Effector CD8-positive, alpha-beta T cell (primary cell): Measurements from ENCODE around the gene UBR1.

ENCODE experiments used
- DNase-seq: peaks from one replicate; lab custom pipeline; 2025; lab: John Stamatoyannopoulos, UW

The UBR1 gene

DNA sequence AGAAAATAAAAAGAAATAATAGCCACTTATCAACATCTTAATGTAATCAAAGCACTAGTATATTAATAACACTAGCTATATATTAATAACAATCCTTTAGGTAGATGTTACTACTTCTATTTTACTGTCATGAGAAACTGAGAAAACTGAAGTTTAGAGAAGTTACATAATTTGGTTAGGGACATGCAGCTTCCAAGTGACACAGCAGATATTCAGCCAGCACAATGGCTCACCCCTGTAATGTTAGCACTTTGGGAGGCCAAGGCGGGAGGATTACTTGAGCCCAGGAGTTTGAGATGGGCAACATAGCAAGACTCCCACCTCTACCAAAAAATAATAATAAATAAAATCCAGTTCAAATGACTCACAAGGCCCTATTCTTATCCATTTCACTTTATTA, 1.9 kb upstream of the UBR1 start:
- no peak for DNase-seq

DNA sequence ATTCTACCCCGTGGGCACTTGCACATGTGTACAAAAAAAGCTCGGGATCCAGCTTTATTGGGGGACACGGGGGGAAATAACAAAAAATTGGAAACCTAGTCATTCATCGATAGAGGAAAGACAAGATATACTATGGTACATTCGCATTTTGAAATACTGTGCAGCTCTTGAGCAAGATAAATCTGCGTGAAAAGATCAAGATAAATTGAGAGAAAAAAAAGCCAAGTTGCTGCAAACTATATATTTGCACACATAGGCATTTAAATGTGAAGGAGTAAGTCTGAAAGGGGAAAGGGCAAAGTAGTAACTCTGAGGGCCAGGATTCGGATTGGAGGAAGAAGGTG, 620 bp upstream of the UBR1 start:
- DNase-seq, result no peak

DNA sequence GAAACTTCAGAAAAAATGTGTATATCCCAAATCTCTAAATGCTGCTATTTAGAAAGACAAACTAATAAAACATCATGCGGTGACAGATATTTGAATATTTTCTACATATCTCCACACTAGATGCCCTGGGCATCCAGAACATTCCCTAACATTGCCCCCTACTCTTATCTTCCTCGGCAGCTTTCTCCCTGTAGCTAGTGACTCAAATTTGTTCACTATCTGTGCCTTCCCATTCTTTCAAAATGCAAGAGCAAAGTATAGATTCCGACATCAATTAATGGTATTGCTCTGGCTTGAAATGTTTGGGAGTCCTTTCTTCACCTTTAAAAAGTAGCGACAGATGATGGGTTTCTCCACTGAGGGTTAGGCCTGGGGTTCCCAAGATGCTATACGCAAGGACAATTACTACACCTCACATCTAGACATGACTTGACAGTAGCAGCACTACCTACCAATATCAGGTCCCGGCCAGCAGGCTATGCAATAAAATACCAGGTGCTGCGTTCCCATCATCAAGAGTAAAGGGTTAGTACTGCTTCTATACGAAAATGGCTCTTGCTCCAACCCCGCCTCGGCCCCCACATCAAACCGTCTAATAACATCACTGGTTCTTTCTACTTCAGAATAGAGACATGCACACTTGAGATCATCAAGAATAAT, 631 bp downstream of the UBR1 start:
- no peak for DNase-seq

- no peak for DNase-seq
These were observed 1.4 kb downstream of the UBR1 start for GRCh38 chr15:43104426-43104825.

DNA sequence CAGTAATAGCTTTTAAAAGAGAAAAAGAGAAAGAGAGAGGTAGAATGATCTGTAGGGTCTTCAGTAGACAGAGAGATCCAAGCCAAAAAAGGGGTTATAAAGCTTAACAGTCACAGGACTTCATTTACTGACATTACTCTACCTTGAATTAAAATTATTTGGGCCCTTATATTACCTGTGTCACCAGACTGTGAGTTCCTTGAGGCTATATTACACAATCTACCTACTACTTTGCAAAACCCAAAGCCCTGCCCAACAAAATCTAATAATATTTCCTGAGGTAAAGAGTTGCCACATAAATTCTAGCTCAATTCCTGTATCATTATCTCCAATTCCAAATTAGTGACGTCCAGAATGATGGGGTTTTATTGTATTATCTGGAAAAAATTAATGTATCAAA, 1.9 kb downstream of the UBR1 start:
- DNase-seq, result no peak

- DNase-seq, result no peak
These were observed 3.7 kb downstream of the UBR1 start for GRCh38 chr15:43102187-43102586.

GRCh38 chr15:43100971-43101370, 4.9 kb downstream of the UBR1 start:
- DNase-seq, result no peak

GRCh38 chr15:43099105-43099845, 6.6 kb downstream of the UBR1 start:
- DNase-seq, result no peak

GRCh38 chr15:43096411-43096810, 9.4 kb downstream of the UBR1 start:
- DNase-seq, result no peak

- DNase-seq, result no peak
These were observed 10.0 kb downstream of the UBR1 start for GRCh38 chr15:43095708-43096347.

- no peak for DNase-seq
These were observed 10.6 kb downstream of the UBR1 start for GRCh38 chr15:43095243-43095642.

- DNase-seq, result no peak
These were observed 11.3 kb downstream of the UBR1 start for GRCh38 chr15:43094416-43095030.

DNA sequence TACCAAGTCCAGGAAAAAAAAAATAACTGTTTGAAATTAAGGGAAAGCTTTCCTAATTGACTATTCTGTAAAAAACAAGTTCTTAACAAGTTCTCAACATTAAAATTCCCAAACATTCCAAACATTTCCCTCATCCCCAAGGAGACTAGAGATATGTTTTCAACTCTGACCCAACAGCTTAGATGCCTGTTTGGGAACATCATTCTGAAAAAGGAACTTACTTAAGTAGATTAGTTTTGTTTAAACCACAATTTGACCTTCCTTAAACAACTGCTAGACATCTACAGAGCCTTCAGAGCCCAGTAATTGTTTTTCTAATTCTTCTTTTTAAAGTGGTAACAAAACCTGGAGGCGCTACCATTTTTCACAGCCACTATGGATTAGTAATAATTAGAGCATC, 12.8 kb downstream of the UBR1 start:
- no peak for DNase-seq

DNA sequence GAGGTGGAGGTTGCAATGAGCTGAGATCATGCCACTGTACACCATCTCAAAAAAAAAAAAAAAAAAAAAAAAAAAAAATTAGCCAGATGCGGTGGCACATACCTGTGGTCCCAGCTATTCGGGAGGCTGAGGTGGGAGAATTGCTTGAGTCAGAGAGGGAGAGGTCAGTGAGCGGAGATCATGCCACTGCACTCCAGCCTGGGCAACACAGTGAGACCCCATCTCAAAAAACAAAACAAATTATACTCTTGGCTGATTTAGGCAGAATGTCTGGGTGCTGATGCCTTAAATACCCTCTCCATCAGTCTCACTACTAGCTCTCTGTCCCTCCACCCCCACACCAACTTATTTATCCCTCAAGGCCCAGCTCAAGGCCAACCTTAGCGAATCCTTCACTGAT, 14.0 kb downstream of the UBR1 start:
- DNase-seq, result no peak

DNA sequence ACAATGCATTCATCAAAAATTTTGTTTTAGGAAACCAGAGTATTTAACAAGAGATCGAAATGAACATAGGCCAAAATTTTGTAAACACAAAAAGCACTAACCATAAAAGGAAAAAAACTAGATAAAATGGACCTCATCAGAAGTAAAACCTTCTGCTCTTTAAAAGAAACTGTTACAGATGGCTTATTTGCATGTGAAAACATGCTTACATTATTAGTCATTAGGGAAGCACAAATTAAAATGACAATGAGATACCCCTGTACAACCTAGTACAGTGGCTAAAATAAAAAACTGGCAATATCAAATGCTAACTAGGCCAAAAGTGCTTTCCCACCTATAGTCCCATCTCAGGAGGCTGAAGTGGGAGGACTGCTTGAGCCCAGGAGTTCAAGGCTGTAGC, 19.3 kb downstream of the UBR1 start:
- DNase-seq, result no peak

DNA sequence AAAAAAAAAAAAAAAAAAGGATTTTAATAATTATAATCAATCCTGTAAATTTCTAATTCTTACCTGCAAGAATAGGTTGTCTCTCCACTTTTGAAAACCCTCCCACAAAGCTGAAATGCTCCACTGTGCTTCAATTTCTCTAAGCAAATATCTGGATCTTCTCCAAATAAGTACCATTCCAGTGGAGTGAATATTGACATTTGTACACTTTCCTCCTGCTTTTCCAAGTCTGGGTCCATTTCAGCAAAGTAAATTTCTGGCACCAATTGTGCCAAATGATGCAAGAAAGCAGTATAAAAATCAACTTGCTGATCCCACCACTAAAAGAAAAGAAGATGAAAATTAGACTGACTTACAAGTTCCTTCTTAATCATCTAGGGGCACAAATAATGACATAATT, 19.9 kb downstream of the UBR1 start:
- no peak for DNase-seq

GRCh38 chr15:43082509-43082908, 23.3 kb downstream of the UBR1 start:
- DNase-seq, result no peak

DNA sequence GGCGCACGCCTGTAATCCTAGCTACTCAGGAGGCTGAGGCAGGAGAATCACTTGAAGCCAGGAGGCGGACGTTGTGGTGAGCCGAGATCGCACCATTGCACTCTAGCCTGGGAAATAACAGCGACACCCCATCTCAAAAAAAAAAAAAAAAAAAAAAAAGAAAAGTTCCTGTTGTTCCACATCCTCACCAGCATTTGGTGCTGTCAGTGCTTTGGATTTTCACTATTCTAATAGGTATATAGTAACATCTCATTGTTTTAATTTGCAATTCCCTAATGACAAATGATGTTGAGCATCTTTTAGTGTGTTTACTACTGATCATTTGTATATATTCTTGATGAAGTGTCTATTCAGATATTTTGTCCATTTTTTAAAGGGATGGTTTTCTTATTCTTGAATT, 24.6 kb downstream of the UBR1 start:
- DNase-seq, result no peak

GRCh38 chr15:43071451-43071850, 34.4 kb downstream of the UBR1 start:
- no peak for DNase-seq

DNA sequence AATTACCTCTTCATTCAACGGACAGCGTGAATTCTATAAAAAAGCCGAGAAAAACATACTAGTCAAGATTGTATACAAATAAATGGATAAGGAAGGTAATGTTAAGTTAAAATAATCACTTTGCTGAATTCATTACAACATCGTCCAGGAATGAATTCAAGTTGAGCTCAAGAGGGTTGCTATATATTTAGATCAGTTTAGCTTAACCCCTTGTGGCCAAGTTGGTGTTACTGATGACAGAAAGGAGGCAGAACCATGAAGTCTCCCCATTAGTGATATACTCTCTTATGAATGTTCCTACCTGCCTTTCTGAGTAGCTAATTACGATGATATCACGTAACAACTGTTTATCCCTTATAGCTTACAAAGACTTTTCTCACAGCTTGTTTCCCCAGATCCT, 34.9 kb downstream of the UBR1 start:
- no peak for DNase-seq

DNA sequence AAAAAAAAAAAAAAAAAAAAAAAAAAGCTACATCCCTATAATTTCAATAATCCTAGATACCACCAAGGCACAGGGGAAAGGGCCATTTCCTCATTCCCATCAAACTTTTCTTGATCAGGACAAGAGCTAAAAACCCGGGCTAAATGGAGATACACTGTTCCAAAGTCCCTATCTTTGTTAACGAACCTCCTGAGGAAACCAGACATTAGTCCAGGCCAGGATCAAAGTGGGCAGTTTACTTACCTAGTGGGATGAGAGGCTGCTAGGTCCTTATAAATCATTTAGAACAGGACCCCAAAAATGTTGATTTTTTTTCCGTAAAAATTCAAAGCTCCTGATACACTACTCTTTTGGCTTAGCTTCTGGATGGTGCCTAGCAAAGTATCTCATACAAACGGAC, 35.6 kb downstream of the UBR1 start:
- no peak for DNase-seq

DNA sequence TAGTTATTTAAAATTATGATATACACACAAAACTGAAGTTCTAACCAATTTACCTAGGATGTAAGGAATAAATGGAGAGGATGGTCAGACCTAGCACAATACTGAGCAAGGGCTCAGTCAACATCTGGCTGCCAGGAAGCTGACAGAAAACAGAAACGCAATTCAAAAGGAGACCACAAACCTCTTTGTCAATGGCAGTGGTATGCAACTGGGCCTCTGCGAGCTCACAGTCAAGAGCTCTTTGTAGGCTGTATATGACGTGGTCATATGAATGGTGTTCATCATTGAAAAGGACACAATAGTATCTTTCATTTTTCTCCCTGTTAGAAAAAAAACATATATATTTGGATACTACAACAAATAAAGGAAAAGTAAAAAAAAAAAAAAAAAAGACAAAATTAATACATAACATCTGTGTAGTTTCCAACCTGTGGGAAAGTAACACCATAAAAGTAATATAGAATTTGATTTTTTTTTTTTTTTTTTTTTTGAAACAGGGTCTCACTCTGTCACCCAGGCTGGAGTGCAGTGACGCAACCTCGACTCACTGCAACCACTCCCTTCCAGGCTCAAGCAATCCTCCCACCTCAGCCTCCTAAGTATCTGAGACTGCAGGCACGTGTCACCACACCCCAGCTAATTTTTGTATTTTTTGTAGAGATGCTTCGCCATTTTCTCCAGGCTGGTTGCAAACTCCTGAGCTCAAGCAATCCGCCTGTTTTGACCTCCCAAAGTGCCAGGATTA, 37.9 kb downstream of the UBR1 start:
- no peak for DNase-seq
